ENCODE results near the gene DAB2IP.

The DAB2IP gene

GRCh38 chr9:121686930-121687541 lies 35.6 kb downstream of the DAB2IP start:
- peak; percentile 47 for DNase-seq

DNA sequence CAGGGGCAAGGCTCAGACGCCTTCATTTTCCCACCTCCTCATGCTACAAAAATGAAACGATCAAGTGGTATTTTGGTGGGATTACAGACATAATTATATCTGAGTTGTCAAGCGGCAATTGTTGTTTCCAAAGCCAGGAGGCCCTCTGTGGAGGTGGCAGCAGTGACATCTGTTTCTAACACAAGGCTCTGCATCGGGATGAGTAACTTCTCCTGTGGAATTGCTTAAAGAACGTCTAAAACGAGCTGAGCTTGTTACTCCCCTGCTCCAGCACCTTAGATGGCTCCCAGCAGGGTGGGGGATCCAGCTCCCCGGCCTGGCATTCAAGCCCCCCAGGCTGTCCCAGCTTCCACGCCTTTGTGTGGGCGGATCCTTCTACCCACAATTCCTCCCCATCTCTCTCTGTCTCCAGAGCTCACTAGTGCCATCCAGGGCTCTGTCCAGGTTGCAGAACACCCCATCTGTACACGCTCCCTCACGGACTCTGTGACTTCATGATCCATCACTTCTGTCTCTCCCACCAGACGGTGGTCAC lies 36.8 kb downstream of the DAB2IP start:
- DNase-seq: no peak

DNA sequence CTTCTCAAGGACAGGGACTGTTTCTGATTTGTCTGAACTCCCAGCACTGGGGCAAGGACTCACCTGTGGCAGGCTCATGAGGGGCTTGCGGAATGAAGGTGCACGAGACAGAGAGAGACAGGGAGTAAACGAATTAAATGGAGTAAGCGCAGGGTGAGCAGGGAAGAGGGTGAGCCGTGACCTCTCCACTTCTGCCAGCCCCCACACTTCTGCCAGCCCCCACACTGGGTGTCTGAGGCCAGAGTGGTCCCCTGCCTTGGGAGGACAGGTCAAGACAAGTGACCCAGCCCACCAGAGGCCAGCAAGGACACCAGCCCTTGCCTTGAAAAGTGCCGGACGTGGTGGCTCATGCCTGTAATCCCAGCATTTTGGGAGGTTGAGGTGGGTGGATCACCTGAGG lies 37.2 kb downstream of the DAB2IP start:
- DNase-seq: no peak

- no peak for DNase-seq
These were observed 38.2 kb downstream of the DAB2IP start for GRCh38 chr9:121689461-121690157.

GRCh38 chr9:121690316-121690715 lies 38.9 kb downstream of the DAB2IP start:
- DNase-seq: no peak

GRCh38 chr9:121690766-121691165 lies 39.3 kb downstream of the DAB2IP start:
- no peak for DNase-seq

- no peak for DNase-seq
These were observed 40.5 kb downstream of the DAB2IP start for GRCh38 chr9:121691890-121692289.

DNA sequence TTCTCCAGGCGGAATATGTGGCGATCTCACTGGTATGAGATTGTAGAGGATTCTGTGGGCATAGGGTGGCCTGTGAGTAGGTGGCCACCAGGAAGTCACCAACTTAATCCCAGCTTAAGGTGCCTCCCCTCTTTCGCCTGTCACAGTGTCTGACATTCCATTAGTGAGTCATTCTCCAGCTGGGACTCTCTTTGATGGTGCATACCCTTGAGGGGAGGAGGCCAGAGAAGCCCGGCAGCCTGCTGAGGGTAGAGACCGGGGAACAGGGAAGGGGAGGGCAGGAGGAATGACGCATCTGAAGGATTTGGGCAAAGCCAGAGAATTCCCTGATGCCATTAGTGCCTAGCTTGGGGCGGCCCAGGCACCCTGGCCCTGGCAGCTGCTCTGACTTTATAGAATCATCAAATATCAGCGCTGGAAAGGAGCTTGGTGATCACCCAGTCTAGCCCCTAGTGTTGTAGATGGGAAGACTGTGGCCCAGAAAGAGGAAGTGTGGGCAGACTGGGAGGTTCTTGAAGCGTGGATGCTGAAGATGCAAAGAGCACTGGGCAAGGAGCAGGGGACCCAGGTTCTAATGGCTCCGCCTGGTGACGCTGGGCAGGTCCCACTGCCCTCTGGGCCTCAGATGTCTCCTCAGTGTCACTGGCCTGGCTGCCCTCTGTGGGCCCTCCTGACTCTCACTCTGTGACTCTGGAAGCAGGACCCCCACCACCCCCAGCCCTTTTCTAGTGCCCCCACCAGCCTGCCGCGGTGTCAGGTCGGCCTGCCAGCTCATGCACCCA lies 41.4 kb downstream of the DAB2IP start:
- no peak for DNase-seq

DNA sequence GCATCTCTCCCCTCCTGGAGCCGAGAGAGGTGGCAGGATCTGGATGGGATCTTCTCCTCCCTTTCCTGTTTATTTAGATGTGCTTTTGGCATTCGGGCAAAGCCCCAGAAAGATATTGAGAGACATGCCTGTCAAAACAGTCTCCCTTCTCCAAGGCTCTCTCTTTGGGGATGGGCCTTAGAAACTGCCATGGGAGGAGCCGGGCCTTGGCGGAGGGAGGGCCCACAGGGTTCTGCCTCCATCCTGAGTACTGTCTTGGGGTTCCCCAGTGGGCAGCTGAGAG lies 41.9 kb downstream of the DAB2IP start:
- DNase-seq: no peak

DNA sequence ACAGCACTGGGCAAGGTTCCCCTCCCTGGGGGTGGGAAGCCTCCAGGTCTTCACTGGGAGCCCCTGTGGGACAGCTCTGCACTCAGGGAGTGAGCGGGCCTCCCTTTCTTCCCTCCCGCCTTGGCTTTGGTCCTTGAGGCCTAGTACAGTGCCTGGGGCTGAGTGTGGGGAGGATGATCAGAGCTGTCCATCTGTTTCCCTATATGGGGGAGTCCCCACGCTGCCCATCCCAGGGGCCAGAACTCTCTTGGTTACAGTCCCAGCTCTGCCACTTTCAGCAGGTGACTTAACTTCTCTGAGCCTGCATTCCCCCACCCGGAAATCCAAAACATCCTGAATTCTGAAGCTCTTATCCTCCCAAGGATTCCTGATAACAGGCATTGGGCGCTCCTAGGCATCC lies 42.6 kb downstream of the DAB2IP start:
- DNase-seq: no peak

DNA sequence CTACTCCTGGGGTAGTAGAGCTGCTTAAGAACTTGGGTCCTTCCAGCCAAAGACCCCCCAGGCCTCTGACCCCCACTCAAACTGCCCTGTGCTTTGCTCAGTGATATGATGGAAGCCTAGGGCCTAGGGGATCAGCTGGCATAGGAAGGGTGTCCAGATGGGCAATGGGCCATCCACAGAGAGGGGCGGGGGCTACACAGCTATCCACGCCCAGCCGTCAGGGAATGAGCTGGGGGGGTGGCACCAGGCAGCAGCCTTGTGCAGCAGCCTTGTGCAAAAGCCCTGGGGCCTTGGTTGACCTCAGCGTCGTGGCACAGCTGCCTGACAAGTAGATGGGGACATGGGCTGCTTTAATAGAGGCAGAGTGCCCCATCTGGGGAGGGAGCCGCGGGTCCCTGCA lies 43.2 kb downstream of the DAB2IP start:
- DNase-seq: no peak

DNA sequence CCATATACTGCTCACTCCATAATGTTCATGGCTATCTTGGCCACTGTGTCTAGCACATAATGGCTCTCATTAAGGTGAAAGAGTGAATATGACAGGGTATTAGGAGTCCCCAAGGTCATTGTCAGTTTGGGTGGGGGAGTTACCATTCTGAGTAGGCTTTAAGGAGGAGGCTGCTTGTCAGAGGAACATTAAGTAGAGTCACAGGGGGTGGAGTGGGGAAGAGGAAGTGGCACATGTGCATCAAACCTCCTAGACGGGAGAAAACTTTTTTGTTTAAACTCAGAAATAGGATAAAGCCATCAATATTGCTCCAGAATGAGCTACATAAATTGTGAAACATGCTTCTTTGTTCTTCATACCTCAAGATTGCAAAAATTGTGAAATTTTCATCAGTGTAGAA lies 45.5 kb downstream of the DAB2IP start:
- no peak for DNase-seq

DNA sequence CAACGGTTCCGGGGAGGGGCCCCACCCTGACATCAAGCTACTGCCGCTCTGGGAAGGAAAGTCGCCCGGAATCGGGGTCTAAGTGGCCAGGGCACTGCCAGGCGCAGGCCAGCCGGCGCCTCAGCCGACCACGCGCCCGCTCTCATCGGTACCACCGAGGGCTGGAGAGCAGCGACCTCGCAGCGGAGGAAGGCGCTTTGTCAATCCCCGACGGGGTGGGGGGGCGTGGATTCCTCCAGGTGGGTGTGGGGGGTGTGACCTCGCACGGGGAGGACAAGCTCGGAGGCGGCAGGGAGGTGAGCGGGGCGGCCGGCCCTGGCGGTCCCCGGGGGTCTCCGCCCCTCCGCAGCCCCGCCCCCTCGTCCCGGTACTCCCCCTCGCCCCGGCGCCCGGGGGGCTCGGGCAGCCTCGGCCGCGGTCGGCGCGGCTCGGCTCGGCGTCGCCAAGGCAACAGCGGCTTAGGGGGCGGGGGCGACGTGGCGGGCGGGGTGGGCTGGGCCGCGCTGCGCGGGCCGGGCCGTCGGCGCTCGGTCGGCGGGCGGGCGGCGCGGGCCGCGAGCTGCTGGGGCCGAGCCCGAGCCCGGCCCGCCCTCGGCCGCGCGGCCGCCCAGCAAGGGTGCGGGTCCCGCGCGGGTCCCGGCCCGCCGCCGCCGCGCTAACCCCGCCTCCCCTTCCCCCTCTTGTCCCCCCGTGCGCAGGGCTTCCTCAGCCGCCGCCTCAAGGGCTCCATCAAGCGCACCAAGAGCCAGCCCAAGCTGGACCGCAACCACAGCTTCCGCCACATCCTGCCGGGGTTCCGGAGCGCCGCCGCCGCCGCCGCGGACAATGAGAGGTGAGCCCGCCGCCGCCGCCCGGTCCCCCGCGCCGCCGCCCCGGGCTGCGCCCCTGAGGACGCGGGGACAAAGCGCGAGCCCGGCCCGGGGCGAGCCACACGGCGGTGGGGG lies 47.5 kb downstream of the DAB2IP start:
- peak; percentile 56 for DNase-seq

- no peak for DNase-seq
These were observed 48.2 kb downstream of the DAB2IP start for GRCh38 chr9:121699571-121700164.

- peak; percentile 6 for DNase-seq
These were observed 48.9 kb downstream of the DAB2IP start for GRCh38 chr9:121700165-121700831.

DNA sequence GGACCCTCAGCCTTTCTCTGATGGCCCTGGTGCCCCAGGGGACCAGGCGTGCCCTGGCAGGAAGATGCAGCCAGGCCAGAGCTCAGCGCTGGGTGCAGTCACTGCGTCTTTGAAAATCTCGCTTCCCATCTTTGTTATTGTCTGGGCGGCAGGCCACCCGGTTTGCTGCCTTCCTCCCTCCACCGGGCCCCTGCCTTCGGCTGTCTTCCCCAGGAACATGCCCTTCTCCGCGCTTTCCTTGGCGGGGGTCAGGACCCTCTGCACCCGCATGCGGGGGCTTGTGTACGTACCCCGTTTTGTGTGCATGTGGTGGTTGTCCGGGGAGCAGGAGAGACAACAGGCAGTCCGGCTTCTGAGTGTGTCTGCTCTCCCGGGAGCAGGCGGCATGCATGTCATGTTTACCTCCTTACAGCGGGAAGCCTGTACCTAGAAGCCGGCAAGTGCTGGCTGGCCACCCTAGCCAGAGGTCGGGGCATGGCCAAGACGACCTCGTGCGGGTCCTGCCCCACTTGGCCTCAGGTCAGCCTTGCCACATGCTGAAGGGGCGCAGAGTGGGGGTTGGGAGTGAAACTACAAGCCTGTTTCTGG lies 49.5 kb downstream of the DAB2IP start:
- no peak for DNase-seq

- no peak for DNase-seq
These were observed 50.4 kb downstream of the DAB2IP start for GRCh38 chr9:121701736-121702261.

- DNase-seq: no peak
These were observed 51.7 kb downstream of the DAB2IP start for GRCh38 chr9:121703014-121703734.

GRCh38 chr9:121704281-121704680 lies 52.8 kb downstream of the DAB2IP start:
- DNase-seq: no peak

GRCh38 chr9:121706149-121706750 lies 54.8 kb downstream of the DAB2IP start:
- DNase-seq: no peak

Measured in CD4-positive, alpha-beta T cell treated with Interleukin-21 for 1 hour (primary cell).